ENCODE data around the gene PLA2G4E. TPM values are rescaled to one million over a fixed set of nuclear protein-coding genes. Genes with fewer than 3 reads are reported as not detected.

The PLA2G4E gene
- total and polyA plus RNA-seq, 9 donors: 0.02 to 0.11 TPM; not detected in 7

DNA sequence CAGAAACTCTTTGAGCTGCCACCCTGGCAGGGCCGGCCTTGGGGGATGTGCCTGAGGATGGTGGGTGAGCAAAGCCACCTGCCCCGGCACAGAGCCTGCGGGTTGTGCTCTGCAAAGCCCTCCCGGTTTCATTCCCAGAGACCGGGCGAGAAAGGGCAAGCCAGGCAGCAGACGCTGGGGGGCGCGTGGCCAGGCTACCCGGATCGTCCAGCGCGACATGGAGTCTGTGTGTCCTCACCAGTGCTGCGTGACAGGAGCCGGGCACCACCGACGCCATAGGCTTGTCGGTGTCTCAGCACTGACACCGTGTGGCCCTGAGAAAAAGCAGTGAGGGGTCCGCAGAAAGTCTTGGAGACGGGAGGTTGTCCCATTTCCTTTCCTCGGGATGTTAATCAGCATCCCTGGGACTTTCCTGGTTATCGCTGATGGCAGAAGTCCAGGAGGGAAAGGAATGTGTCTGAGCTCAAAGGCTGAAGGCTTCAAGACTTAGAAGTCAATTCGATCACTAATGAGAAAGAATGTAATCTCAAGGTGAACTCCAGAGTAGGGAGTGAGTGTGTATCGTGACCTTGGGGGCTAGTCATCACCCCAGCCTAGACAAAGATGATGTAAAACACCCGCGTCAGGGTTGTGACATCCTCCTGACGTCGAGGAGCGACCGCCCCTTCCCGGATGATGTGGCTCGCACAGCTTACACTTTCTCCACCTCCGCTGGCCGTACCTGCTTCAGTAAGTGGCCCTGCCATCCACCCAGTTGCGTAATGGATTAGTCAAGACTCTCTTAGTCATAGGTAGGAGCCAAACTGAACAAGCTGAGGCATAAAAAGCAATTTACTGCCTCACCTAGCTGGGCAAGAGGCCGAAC is 36.3 kb upstream of the PLA2G4E start:
- intact Hi-C loops (cut with DNase I): loop anchor here in 2 of 4 donors (2.0 to 5.0 kb wide), 2 partner anchors 65 to 68 kb away; no protein-coding TSS in a partner anchor
- Histone ChIP-seq H3K9me3 (no peaks in the 10 kb centered on the region), H3K4me3 (peak overlapping the region; percentile 4), H3K4me1 (ENCODE audit: insufficient read depth) (no peaks in the 10 kb centered on the region), H3K27ac (no peak overlapping the region), H3K36me3 (no peaks in the 10 kb centered on the region), H3K27me3 (no peaks in the 10 kb centered on the region)
- DNase-seq: peak; percentile 60 to 80 (median 64)
- TF ChIP-seq, protein P1, sequence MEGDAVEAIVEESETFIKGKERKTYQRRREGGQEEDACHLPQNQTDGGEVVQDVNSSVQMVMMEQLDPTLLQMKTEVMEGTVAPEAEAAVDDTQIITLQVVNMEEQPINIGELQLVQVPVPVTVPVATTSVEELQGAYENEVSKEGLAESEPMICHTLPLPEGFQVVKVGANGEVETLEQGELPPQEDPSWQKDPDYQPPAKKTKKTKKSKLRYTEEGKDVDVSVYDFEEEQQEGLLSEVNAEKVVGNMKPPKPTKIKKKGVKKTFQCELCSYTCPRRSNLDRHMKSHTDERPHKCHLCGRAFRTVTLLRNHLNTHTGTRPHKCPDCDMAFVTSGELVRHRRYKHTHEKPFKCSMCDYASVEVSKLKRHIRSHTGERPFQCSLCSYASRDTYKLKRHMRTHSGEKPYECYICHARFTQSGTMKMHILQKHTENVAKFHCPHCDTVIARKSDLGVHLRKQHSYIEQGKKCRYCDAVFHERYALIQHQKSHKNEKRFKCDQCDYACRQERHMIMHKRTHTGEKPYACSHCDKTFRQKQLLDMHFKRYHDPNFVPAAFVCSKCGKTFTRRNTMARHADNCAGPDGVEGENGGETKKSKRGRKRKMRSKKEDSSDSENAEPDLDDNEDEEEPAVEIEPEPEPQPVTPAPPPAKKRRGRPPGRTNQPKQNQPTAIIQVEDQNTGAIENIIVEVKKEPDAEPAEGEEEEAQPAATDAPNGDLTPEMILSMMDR (IDR thresholded peaks at IDR 0.05): peak in 2 of 3 donors; percentile 36 to 56
- TF ChIP-seq EP300 (IDR thresholded peaks at IDR 0.05): no peak
- 4 to 9% (median 7%) methylated on average over 36 to 37 of the region's 37 CpGs for WGBS, 3 donors

DNA sequence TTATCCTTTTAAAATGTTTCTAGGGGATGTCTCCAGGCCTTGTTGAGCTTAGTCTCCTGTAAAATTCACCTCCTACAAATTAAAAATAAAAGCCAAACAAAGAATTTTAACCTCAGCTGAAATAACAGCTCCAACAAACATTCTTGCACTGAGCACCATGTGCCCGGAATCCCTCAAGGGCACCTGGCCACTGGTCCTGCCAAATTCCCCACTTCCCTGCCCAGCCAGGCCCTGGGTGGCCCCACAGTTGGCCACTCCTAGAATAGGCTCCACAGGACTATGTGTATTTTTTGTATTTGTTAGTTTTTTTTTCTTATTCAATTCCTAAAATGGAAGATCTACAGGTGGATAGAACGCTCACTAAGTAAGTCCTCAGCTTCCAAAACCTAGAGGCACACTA is 33.1 kb upstream of the PLA2G4E start:
- no peaks in the 10 kb centered on the region for H3K36me3 ChIP-seq
- intact Hi-C loops (cut with DNase I): no loop called here
- TF ChIP-seq POLR2A (IDR thresholded peaks at IDR 0.05): no peak
- TF ChIP-seq EP300 (IDR thresholded peaks at IDR 0.05): no peak
- TF ChIP-seq, protein P1 (IDR thresholded peaks at IDR 0.05): no peak
- no peak overlapping the region for H3K4me3 ChIP-seq
- 33 to 53% (median 51%) methylated on average over 2 of the region's 2 CpGs for whole genome bisulfite sequencing, 3 donors
- no peaks in the 10 kb centered on the region for H3K27me3 ChIP-seq
- DNase-seq: no peak
- no peaks in the 10 kb centered on the region for H3K9me3 ChIP-seq
- no peaks in the 10 kb centered on the region for H3K4me1 ChIP-seq (ENCODE audit: insufficient read depth)
- no peak overlapping the region for H3K27ac ChIP-seq

DNA sequence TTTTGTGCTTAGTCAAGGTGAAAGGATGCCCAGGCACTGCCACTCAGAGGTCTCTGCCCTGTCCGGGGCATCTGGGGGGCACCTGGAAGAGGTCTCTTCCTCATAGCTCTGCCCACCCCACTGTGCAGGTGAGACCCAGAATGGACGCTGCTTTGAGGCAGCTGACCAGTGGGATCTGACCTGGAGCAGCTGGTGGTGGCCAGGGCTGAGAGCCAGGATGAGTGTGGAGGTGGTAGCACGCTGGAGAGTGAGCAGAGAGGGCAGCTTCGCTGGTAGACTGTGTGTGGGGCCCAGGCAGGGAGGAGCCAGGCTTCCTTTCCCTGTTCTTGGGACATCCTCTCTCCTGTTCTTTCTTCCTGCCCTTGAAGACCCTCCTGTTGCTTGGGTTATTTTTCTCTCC is 32.2 kb upstream of the PLA2G4E start:
- 50 to 63% (median 54%) methylated on average over 4 of the region's 4 CpGs for WGBS, 3 donors
- intact Hi-C loops (cut with DNase I): no loop called here
- TF ChIP-seq, protein P1 (IDR thresholded peaks at IDR 0.05): no peak
- no peak for TF ChIP-seq EP300 (IDR thresholded peaks at IDR 0.05)
- no peak for TF ChIP-seq POLR2A (IDR thresholded peaks at IDR 0.05)
- H3K36me3 ChIP-seq: no peaks in the 10 kb centered on the region
- no peaks in the 10 kb centered on the region for H3K9me3 ChIP-seq
- H3K27me3 ChIP-seq: no peaks in the 10 kb centered on the region
- H3K4me3 ChIP-seq: no peak overlapping the region
- no peaks in the 10 kb centered on the region for H3K4me1 ChIP-seq (ENCODE audit: insufficient read depth)
- no peak for DNase-seq
- no peak overlapping the region for H3K27ac ChIP-seq

DNA sequence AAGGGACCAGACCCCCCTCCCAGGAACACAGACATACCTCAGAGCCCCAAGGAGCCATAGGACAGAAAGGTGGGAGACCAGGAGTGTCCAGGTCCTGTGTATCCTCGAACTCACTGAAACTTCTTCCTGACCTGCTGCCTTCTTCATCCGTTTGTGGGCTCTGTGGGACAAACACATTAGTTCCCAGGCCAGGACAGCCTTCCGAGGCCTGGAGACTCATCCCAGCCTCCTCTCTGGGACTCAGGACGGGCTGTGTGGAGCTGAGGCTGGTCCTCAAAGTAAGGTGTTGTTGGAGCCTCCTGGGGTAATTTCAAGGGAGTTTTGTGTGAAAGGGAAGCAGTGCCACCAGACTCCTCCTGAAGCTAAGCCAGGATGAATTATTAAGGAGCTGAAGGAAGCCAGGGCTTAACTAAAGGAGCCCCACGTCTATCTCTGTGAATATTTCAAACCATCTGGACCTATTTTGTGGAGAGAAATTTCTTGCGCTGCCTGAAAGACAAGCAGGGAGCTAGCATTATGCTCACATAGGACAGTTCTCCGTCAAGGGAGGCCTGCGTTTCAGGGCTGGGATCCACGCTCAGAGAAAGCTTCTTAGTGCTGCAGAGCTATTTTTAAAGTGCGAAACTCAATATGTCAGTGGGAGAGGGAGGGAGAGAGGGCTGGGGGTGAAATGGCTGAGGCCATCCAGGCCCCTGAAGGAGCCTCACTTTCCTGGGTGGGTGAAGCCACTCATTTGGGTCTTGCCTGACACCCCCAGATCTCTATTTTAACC is 29.8 kb upstream of the PLA2G4E start:
- intact Hi-C loops (cut with DNase I): no loop called here
- Histone ChIP-seq H3K27me3 (no peaks in the 10 kb centered on the region), H3K4me3 (no peak overlapping the region), H3K4me1 (ENCODE audit: insufficient read depth) (no peaks in the 10 kb centered on the region), H3K36me3 (no peaks in the 10 kb centered on the region), H3K9me3 (no peaks in the 10 kb centered on the region), H3K27ac (no peak overlapping the region)
- no peak for DNase-seq
- 69 to 84% (median 79%) methylated on average over 10 of the region's 10 CpGs for WGBS, 3 donors
- TF ChIP-seq POLR2A (IDR thresholded peaks at IDR 0.05): no peak
- TF ChIP-seq EP300 (IDR thresholded peaks at IDR 0.05): no peak
